Suprapubic skin (tissue), 4 donors: ENCODE data around the gene ALPI. TPM values are rescaled to one million over a fixed set of nuclear protein-coding genes. Genes with fewer than 3 reads are reported as not detected.
A peak's percentile ranks its signal among the peaks of the same experiment; 100 is the strongest.

Experiments used
- DNase-seq, 2 donors: peaks; one replicate each; pipeline ENCODE4 v3.0.0-alpha.2; 2019; ENCODE audit warnings: low spot score in 2 of 2
- H3K27ac ChIP-seq: fragments of 200-600 bp; sonication (generic); one replicate; pipeline ENCODE4 v1.5.1; 2019
- H3K27me3 ChIP-seq: fragments of 200-600 bp; sonication (generic); one replicate; pipeline ENCODE4 v1.5.1; 2019
- H3K36me3 ChIP-seq: fragments of 200-600 bp; sonication (generic); one replicate; pipeline ENCODE4 v1.5.1; 2019
- H3K4me1 ChIP-seq: fragments of 200-600 bp; sonication (generic); one replicate; pipeline ENCODE4 v1.5.1; 2019
- H3K4me3 ChIP-seq: fragments of 200-600 bp; sonication (generic); one replicate; pipeline ENCODE4 v1.5.1; 2019; ENCODE audit warnings: mild to moderate bottlenecking
- H3K9me3 ChIP-seq: fragments of 200-600 bp; sonication (generic); one replicate; pipeline ENCODE4 v1.5.1; 2019
- CTCF ChIP-seq, 2 donors: fragments of 200-600 bp in 1 of 2; fragments of 450-650 bp in 1 of 2; sonication (generic) in 1 of 2; IDR thresholded peaks; one replicate each; pipeline ENCODE4 v1.5.1; 2016 to 2019; ENCODE audit warnings: antibody characterized with exemption in 2 of 2, mild to moderate bottlenecking in 1 of 2, moderate library complexity in 1 of 2
- EP300 ChIP-seq: sonication (generic); formaldehyde crosslinking; IDR thresholded peaks from one replicate; pipeline ENCODE4 v1.6.1; 2017; ENCODE audit warnings: antibody characterized with exemption
- POLR2A ChIP-seq, 2 donors: fragments of 450-650 bp; IDR thresholded peaks; one replicate each; pipeline ENCODE4 v1.6.1; 2017; ENCODE audit warnings: antibody characterized with exemption in 2 of 2, mild to moderate bottlenecking in 2 of 2, moderate library complexity in 2 of 2
- POLR2AphosphoS5 ChIP-seq, 3 donors: sonication (generic); formaldehyde crosslinking; IDR thresholded peaks; one replicate each; pipeline ENCODE4 v1.6.1; 2017; ENCODE audit warnings: antibody characterized with exemption in 3 of 3
- WGBS: methylation state at CpG from one replicate; pipeline ENCODE4 v1.1.5; 2018; 5-methylcytosine and 5-hydroxymethylcytosine counted together
- total RNA-seq, 4 donors: library from RNA; depleted of rRNA; stranded (reverse); fragments of >200 nt; gene quantifications; one replicate each; pipeline ENCODE4 v1.1.0, GENCODE V29; 2016

The ALPI gene
- total RNA-seq, 4 donors from 2014 or later, result not detected

GRCh38 chr2:232492236-232492848 lies 36.4 kb downstream of the ALPI start:
- DNase-seq, result peak in 1 of 2 donors; percentile 51
- TF ChIP-seq EP300, result no peak
- TF ChIP-seq POLR2AphosphoS5 (IDR thresholded peaks at IDR 0.05), result no peak
- no peak for TF ChIP-seq POLR2A (IDR thresholded peaks at IDR 0.05)
- no peak for TF ChIP-seq CTCF (IDR thresholded peaks at IDR 0.05)
- Histone ChIP-seq H3K27ac (no peak overlapping the region), H3K9me3 (no peaks in the 10 kb centered on the region), H3K27me3 (peaks cover 33% of the 10 kb centered on the region), H3K36me3 (no peaks in the 10 kb centered on the region), H3K4me3 (no peak overlapping the region), H3K4me1 (peaks cover 2% of the 10 kb centered on the region)
- 67% methylated on average over 8 of the region's 8 CpGs for WGBS

- Histone ChIP-seq H3K27ac (no peak overlapping the region), H3K27me3 (peaks cover 32% of the 10 kb centered on the region), H3K4me1 (no peaks in the 10 kb centered on the region), H3K4me3 (no peak overlapping the region), H3K36me3 (no peaks in the 10 kb centered on the region), H3K9me3 (no peaks in the 10 kb centered on the region)
- TF ChIP-seq POLR2A (IDR thresholded peaks at IDR 0.05), result no peak
- no peak for DNase-seq
- WGBS, result 95% methylated on average over 13 of the region's 24 CpGs
Observed at GRCh38 chr2:232492963-232493700, 37.2 kb downstream of the ALPI start.

- 74% methylated on average over 9 of the region's 10 CpGs for WGBS
- DNase-seq, result no peak
Observed at GRCh38 chr2:232493701-232494474, 37.9 kb downstream of the ALPI start.

GRCh38 chr2:232494542-232494941 lies 38.6 kb downstream of the ALPI start:
- Histone ChIP-seq H3K9me3 (no peaks in the 10 kb centered on the region), H3K36me3 (no peaks in the 10 kb centered on the region), H3K27ac (no peak overlapping the region), H3K4me1 (no peaks in the 10 kb centered on the region), H3K4me3 (no peak overlapping the region), H3K27me3 (peaks cover 24% of the 10 kb centered on the region)
- WGBS, result 93% methylated on average over 5 of the region's 5 CpGs
- DNase-seq, result no peak
- TF ChIP-seq CTCF (IDR thresholded peaks at IDR 0.05), result no peak
- no peak for TF ChIP-seq POLR2AphosphoS5 (IDR thresholded peaks at IDR 0.05)
- no peak for TF ChIP-seq POLR2A (IDR thresholded peaks at IDR 0.05)
- TF ChIP-seq EP300, result no peak

More at GRCh38 chr2:232493701-232494474, 37.9 kb downstream of the ALPI start:
- Histone ChIP-seq H3K27me3 (peaks cover 29% of the 10 kb centered on the region), H3K27ac (no peak overlapping the region), H3K4me3 (no peak overlapping the region), H3K36me3 (no peaks in the 10 kb centered on the region), H3K4me1 (no peaks in the 10 kb centered on the region), H3K9me3 (no peaks in the 10 kb centered on the region)
- TF ChIP-seq EP300, result no peak
- TF ChIP-seq POLR2A (IDR thresholded peaks at IDR 0.05), result no peak
- TF ChIP-seq CTCF (IDR thresholded peaks at IDR 0.05), result no peak
- no peak for TF ChIP-seq POLR2AphosphoS5 (IDR thresholded peaks at IDR 0.05)

GRCh38 chr2:232495292-232495691 lies 39.3 kb downstream of the ALPI start:
- H3K36me3 ChIP-seq, result no peaks in the 10 kb centered on the region
- TF ChIP-seq CTCF (IDR thresholded peaks at IDR 0.05), result no peak
- TF ChIP-seq POLR2AphosphoS5 (IDR thresholded peaks at IDR 0.05), result no peak
- no peak for TF ChIP-seq POLR2A (IDR thresholded peaks at IDR 0.05)
- TF ChIP-seq EP300, result no peak
- 94% methylated on average over 7 of the region's 7 CpGs for WGBS

More at GRCh38 chr2:232495292-232495691, 39.3 kb downstream of the ALPI start:
- Histone ChIP-seq H3K4me3 (no peak overlapping the region), H3K9me3 (no peaks in the 10 kb centered on the region), H3K4me1 (no peaks in the 10 kb centered on the region), H3K27me3 (peaks cover 17% of the 10 kb centered on the region), H3K27ac (no peak overlapping the region)
- DNase-seq, result no peak
